ENCODE data around the gene CASP9. TPM values are rescaled to one million over a fixed set of nuclear protein-coding genes. Genes with fewer than 3 reads are reported as not detected.

CASP9 gene
- total and polyA plus RNA-seq, 2 of the 13 experiments (the other 11 are each of a cell fraction or from before 2014, with no cell fraction given) = 8.5 to 11.5 TPM

DNA sequence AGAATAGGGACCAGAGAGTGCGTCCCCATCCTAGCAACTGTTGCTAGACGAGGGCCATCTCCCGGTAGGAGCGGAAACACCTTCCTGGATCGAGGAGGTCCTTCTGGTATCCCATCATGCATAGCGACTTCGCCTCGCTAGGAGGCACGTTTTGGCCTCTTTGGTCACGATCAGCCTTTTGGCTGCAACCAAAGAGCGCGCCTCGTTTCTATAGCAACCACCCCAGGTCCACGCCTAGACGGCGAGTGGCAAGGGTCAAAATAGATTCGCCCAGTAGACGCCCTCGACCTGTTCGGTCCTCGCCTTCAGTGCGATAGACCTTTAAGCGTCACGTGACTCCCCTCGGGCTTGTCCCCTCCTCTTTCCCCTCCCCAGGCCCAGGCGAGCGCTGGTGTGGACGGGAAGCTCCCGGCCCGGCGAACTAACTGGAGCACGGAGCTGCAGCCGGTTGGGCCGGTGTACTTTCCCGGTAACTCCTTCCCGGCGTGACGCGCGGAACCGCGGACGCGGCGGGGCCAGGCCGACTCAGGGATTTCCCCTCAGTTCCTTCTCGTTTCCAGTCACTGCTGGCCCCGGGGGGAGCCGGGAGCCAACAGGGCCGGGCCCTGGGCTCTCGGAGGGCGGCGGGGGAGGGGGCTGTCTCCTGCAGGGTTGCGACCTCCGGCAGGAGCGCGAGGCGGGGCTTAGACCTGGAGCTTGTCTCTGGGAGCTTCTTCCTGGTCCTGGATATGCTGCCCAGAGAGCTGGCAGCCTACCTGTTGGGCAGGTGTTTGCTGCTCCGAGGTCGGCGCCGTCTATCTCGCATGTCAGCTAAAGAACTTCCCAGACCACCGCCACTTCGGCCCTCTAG, 2.7 kb upstream of the CASP9 start, which contains the start of gene DNAJC16 (continued):
- TF ChIP-seq, protein P1, sequence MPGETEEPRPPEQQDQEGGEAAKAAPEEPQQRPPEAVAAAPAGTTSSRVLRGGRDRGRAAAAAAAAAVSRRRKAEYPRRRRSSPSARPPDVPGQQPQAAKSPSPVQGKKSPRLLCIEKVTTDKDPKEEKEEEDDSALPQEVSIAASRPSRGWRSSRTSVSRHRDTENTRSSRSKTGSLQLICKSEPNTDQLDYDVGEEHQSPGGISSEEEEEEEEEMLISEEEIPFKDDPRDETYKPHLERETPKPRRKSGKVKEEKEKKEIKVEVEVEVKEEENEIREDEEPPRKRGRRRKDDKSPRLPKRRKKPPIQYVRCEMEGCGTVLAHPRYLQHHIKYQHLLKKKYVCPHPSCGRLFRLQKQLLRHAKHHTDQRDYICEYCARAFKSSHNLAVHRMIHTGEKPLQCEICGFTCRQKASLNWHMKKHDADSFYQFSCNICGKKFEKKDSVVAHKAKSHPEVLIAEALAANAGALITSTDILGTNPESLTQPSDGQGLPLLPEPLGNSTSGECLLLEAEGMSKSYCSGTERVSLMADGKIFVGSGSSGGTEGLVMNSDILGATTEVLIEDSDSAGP (CRISPR knock-in tag; IDR thresholded peaks at IDR 0.05; ENCODE audit: borderline replicate concordance) = peak; percentile 100
- TF ChIP-seq GLI4 (CRISPR knock-in tag; IDR thresholded peaks at IDR 0.05; ENCODE audit: borderline replicate concordance) = no peak
- no peak for TF ChIP-seq CENPT (CRISPR knock-in tag; IDR thresholded peaks at IDR 0.05; ENCODE audit: low read depth)
- TF ChIP-seq ZSCAN20 (CRISPR knock-in tag; IDR thresholded peaks at IDR 0.05; ENCODE audit: borderline replicate concordance) = no peak
- TF ChIP-seq FOXK1 (CRISPR knock-in tag; IDR thresholded peaks at IDR 0.05; ENCODE audit: borderline replicate concordance, low read depth) = peak; percentile 83; the same call in 1 of the 2 replicates
- TF ChIP-seq NAIF1 (CRISPR knock-in tag; IDR thresholded peaks at IDR 0.05; ENCODE audit: borderline replicate concordance) = peak; percentile 66; the same call in 1 of the 2 replicates
- 0 out of 2 replicates have a peak, but pooled peaks have one; percentile 73 for TF ChIP-seq CBX5 (CRISPR knock-in tag; IDR thresholded peaks at IDR 0.05; ENCODE audit: borderline replicate concordance)
- TF ChIP-seq, protein P2, sequence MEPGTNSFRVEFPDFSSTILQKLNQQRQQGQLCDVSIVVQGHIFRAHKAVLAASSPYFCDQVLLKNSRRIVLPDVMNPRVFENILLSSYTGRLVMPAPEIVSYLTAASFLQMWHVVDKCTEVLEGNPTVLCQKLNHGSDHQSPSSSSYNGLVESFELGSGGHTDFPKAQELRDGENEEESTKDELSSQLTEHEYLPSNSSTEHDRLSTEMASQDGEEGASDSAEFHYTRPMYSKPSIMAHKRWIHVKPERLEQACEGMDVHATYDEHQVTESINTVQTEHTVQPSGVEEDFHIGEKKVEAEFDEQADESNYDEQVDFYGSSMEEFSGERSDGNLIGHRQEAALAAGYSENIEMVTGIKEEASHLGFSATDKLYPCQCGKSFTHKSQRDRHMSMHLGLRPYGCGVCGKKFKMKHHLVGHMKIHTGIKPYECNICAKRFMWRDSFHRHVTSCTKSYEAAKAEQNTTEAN (CRISPR knock-in tag; conservative IDR thresholded peaks at IDR 0.05) = no peak
- no peak for TF ChIP-seq HOXA7 (CRISPR knock-in tag; IDR thresholded peaks at IDR 0.05)
- no peak for TF ChIP-seq ZNF101 (CRISPR knock-in tag; IDR thresholded peaks at IDR 0.05; ENCODE audit: borderline replicate concordance, low read depth)
- peak; percentile 46; the same call in 1 of the 2 replicates for TF ChIP-seq RARA (CRISPR knock-in tag; IDR thresholded peaks at IDR 0.05)
- TF ChIP-seq ZNF607 (CRISPR knock-in tag; IDR thresholded peaks at IDR 0.05; ENCODE audit: borderline replicate concordance) = peak; percentile 76; the same call in 1 of the 2 replicates
- TF ChIP-seq ZNF124 (CRISPR knock-in tag; IDR thresholded peaks at IDR 0.05) = peak; percentile 73; the same call in 1 of the 2 replicates
- TF ChIP-seq BORCS8-MEF2B (CRISPR knock-in tag; IDR thresholded peaks at IDR 0.05) = peak; percentile 81
- peak; percentile 59 for TF ChIP-seq MEF2D (CRISPR knock-in tag; IDR thresholded peaks at IDR 0.05)
- no peak for TF ChIP-seq ZMYM2 (CRISPR knock-in tag; IDR thresholded peaks at IDR 0.05)
- TF ChIP-seq, protein P3, sequence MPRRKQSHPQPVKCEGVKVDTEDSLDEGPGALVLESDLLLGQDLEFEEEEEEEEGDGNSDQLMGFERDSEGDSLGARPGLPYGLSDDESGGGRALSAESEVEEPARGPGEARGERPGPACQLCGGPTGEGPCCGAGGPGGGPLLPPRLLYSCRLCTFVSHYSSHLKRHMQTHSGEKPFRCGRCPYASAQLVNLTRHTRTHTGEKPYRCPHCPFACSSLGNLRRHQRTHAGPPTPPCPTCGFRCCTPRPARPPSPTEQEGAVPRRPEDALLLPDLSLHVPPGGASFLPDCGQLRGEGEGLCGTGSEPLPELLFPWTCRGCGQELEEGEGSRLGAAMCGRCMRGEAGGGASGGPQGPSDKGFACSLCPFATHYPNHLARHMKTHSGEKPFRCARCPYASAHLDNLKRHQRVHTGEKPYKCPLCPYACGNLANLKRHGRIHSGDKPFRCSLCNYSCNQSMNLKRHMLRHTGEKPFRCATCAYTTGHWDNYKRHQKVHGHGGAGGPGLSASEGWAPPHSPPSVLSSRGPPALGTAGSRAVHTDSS (CRISPR knock-in tag; conservative IDR thresholded peaks at IDR 0.05) = no peak
- 0 out of 2 replicates have a peak, but pooled peaks have one; percentile 45 for TF ChIP-seq SIX4 (CRISPR knock-in tag; IDR thresholded peaks at IDR 0.05)
- TF ChIP-seq, protein P4, sequence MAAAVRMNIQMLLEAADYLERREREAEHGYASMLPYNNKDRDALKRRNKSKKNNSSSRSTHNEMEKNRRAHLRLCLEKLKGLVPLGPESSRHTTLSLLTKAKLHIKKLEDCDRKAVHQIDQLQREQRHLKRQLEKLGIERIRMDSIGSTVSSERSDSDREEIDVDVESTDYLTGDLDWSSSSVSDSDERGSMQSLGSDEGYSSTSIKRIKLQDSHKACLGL (CRISPR knock-in tag; IDR thresholded peaks at IDR 0.05) = no peak; the same call in 1 of the 2 replicates
- peak; percentile 25; the same call in 1 of the 2 replicates for TF ChIP-seq ZNF343 (CRISPR knock-in tag; IDR thresholded peaks at IDR 0.05)
- TF ChIP-seq, protein P5, sequence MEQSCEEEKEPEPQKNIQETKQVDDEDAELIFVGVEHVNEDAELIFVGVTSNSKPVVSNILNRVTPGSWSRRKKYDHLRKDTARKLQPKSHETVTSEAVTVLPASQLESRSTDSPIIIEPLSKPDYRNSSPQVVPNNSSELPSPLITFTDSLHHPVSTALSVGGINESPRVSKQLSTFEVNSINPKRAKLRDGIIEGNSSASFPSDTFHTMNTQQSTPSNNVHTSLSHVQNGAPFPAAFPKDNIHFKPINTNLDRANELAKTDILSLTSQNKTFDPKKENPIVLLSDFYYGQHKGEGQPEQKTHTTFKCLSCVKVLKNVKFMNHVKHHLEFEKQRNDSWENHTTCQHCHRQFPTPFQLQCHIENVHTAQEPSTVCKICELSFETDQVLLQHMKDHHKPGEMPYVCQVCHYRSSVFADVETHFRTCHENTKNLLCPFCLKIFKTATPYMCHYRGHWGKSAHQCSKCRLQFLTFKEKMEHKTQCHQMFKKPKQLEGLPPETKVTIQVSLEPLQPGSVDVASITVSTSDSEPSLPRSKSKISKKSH (CRISPR knock-in tag; IDR thresholded peaks at IDR 0.05; ENCODE audit: borderline replicate concordance) = 0 out of 2 replicates have a peak, but pooled peaks have one; percentile 37
- TF ChIP-seq BCL6 (CRISPR knock-in tag; IDR thresholded peaks at IDR 0.05) = no peak; the same call in 1 of the 2 replicates

Measured in HepG2 (cell line).